Bronchial epithelial cell (primary cell): ENCODE results near the gene BEAN1. TPM values are rescaled to one million over a fixed set of nuclear protein-coding genes. Genes with fewer than 3 reads are reported as not detected.
A peak's percentile ranks its signal among the peaks of the same experiment; 100 is the strongest.
"Not testable (repeated sequence)": the region's sequence is repeated elsewhere in the genome, so short reads cannot be mapped to it uniquely, and the experiment has no call there.

Experiments used
- DNase-seq: peaks from one replicate; pipeline ENCODE4 v3.0.0-alpha.2; 2010; ENCODE audit warnings: low read depth
- FAIRE-seq: peaks from 2 replicates; lab custom pipeline; 2011; peaks lifted over from hg19 to GRCh38; lab: Jason Lieb, UNC
- H3K27me3 ChIP-seq: 2 replicates; pipeline ENCODE4 v1.5.1; 2011; ENCODE audit warnings: low read length; ENCODE audit not compliant: control insufficient read depth, insufficient read depth
- H3K36me3 ChIP-seq: 2 replicates; pipeline ENCODE4 v1.5.1; 2011; ENCODE audit warnings: low read length; ENCODE audit not compliant: control insufficient read depth, insufficient read depth
- H3K4me3 ChIP-seq: 2 replicates; pipeline ENCODE4 v1.5.1; 2011; ENCODE audit warnings: mild to moderate bottlenecking, low read depth, low read length, control low read depth
- CTCF ChIP-seq: IDR thresholded peaks from 2 replicates; pipeline ENCODE4 v1.5.1; 2011; ENCODE audit warnings: mild to moderate bottlenecking, moderate library complexity, low read length, control low read depth, inconsistent platforms; ENCODE audit not compliant: insufficient read depth, severe bottlenecking
- total RNA-seq: library from RNA; depleted of rRNA; stranded (reverse); fragments of >200 nt; gene quantifications from 2 replicates; pipeline ENCODE4 v1.2.1, GENCODE V29; 2014

The BEAN1 gene
- total RNA-seq, 1 donor from 2014 or later, result not detected

- FAIRE-seq (no peak), DNase-seq (peak; percentile 66)
- H3K36me3 ChIP-seq, result no peaks in the 10 kb centered on the region
- no peak overlapping the region for H3K4me3 ChIP-seq
- H3K27me3 ChIP-seq, result no peaks in the 10 kb centered on the region
- no peak for TF ChIP-seq CTCF
Observed at GRCh38 chr16:66512272-66513110, 85.4 kb downstream of the BEAN1 start.

GRCh38 chr16:66513111-66513723 is 86.1 kb downstream of the BEAN1 start:
- DNase-seq, result peak; percentile 47
- Histone ChIP-seq H3K4me3 (no peak overlapping the region), H3K27me3 (no peaks in the 10 kb centered on the region), H3K36me3 (no peaks in the 10 kb centered on the region)
- no peak for TF ChIP-seq CTCF
- FAIRE-seq, result peak; percentile 43

GRCh38 chr16:66514391-66514790 is 87.3 kb downstream of the BEAN1 start:
- not testable (repeated sequence) for H3K36me3 ChIP-seq, FAIRE-seq, DNase-seq, H3K4me3 ChIP-seq, H3K27me3 ChIP-seq

- not testable (repeated sequence) for FAIRE-seq
Observed at GRCh38 chr16:66514980-66515595, 88.0 kb downstream of the BEAN1 start.

GRCh38 chr16:66515596-66516508 is 88.8 kb downstream of the BEAN1 start:
- H3K4me3 ChIP-seq, result no peak overlapping the region
- no peaks in the 10 kb centered on the region for H3K27me3 ChIP-seq
- no peaks in the 10 kb centered on the region for H3K36me3 ChIP-seq
- FAIRE-seq, result no peak
- no peak for DNase-seq
- TF ChIP-seq CTCF, result peak; percentile 34

More at GRCh38 chr16:66514980-66515595, 88.0 kb downstream of the BEAN1 start:
- H3K36me3 ChIP-seq, H3K27me3 ChIP-seq, H3K4me3 ChIP-seq, DNase-seq: not testable (repeated sequence)

- FAIRE-seq (no peak), DNase-seq (no peak)
- no peak overlapping the region for H3K4me3 ChIP-seq
- TF ChIP-seq CTCF, result no peak
- H3K27me3 ChIP-seq, result no peaks in the 10 kb centered on the region
- no peaks in the 10 kb centered on the region for H3K36me3 ChIP-seq
Observed at GRCh38 chr16:66516509-66516807, 89.4 kb downstream of the BEAN1 start.
